Keratinocyte (primary cell): ENCODE data around the gene SH3RF1.

Experiments
- CTCF ChIP-seq, 3 experiments: IDR thresholded peaks in 1 of 3; conservative IDR thresholded peaks in 1 of 3; optimal IDR thresholded peaks in 1 of 3; 2 replicates in 2 of 3; 3 replicates in 1 of 3; pipeline versions ENCODE3 to v1.5.1; 2011; ENCODE audit warnings: low read length in 3 of 3, mild to moderate bottlenecking in 3 of 3, moderate library complexity in 2 of 3, control low read depth in 1 of 3, inconsistent platforms in 1 of 3; ENCODE audit not compliant: insufficient read depth in 2 of 3; ENCODE audit errors: extremely low read depth in 1 of 3
- EZH2 ChIP-seq: IDR thresholded peaks from one replicate; pipeline ENCODE4 v1.6.1; 2012; ENCODE audit warnings: inconsistent platforms, mild to moderate bottlenecking, low read length, moderate library complexity

GRCh38 chr4:169254546-169254983 is 16.2 kb downstream of the SH3RF1 start:
- no peak for TF ChIP-seq CTCF (optimal IDR thresholded peaks at IDR 0.05 in 1 of 3, IDR thresholded peaks at IDR 0.05 in 1 of 3, conservative IDR thresholded peaks at IDR 0.05 in 1 of 3; ENCODE audit: extremely low read depth in 1 of 3, insufficient read depth in 2 of 3, low read length in 3 of 3)
- no peak for TF ChIP-seq EZH2
